Measurements from ENCODE around the gene BTBD2.
"Not testable (repeated sequence)": the region's sequence is repeated elsewhere in the genome, so short reads cannot be mapped to it uniquely, and the experiment has no call there.

BTBD2 gene

GRCh38 chr19:2040647-2041432 is 25.3 kb upstream of the BTBD2 start:
- no peak for DNase-seq (ENCODE audit: low read depth in 1 of 2, low spot score in 1 of 2)

GRCh38 chr19:2039959-2040646 is 24.6 kb upstream of the BTBD2 start:
- DNase-seq (ENCODE audit: low read depth in 1 of 2, low spot score in 1 of 2) = no peak

- no peak for DNase-seq (ENCODE audit: low read depth in 1 of 2, low spot score in 1 of 2)
These were observed 23.8 kb upstream of the BTBD2 start for GRCh38 chr19:2039089-2039958.

GRCh38 chr19:2038284-2039088 is 23.0 kb upstream of the BTBD2 start:
- no peak for DNase-seq (ENCODE audit: low read depth in 1 of 2, low spot score in 1 of 2)

- DNase-seq (ENCODE audit: low read depth in 1 of 2, low spot score in 1 of 2) = no peak
These were observed 22.2 kb upstream of the BTBD2 start for GRCh38 chr19:2037651-2038255.

- no peak for DNase-seq (ENCODE audit: low read depth in 1 of 2, low spot score in 1 of 2)
These were observed 20.9 kb upstream of the BTBD2 start for GRCh38 chr19:2036424-2036823.

- no peak for DNase-seq (ENCODE audit: low read depth in 1 of 2, low spot score in 1 of 2)
These were observed 20.1 kb upstream of the BTBD2 start for GRCh38 chr19:2035590-2035991.

GRCh38 chr19:2034729-2035589 is 19.4 kb upstream of the BTBD2 start:
- peak in 1 of 2 donors; percentile 50 for DNase-seq (ENCODE audit: low read depth in 1 of 2, low spot score in 1 of 2)

- DNase-seq (ENCODE audit: low read depth in 1 of 2, low spot score in 1 of 2) = not testable (repeated sequence)
These were observed 18.7 kb upstream of the BTBD2 start for GRCh38 chr19:2034253-2034652.

- no peak for DNase-seq (ENCODE audit: low read depth in 1 of 2, low spot score in 1 of 2)
These were observed 18.3 kb upstream of the BTBD2 start for GRCh38 chr19:2033825-2034159.

- no peak for DNase-seq (ENCODE audit: low read depth in 1 of 2, low spot score in 1 of 2)
These were observed 17.8 kb upstream of the BTBD2 start for GRCh38 chr19:2033115-2033824.

- DNase-seq (ENCODE audit: low read depth in 1 of 2, low spot score in 1 of 2) = no peak
These were observed 16.9 kb upstream of the BTBD2 start for GRCh38 chr19:2032296-2032941.

- DNase-seq (ENCODE audit: low read depth in 1 of 2, low spot score in 1 of 2) = no peak
These were observed 11.8 kb upstream of the BTBD2 start for GRCh38 chr19:2027361-2027760.

GRCh38 chr19:2026770-2027169 is 11.3 kb upstream of the BTBD2 start:
- DNase-seq (ENCODE audit: low read depth in 1 of 2, low spot score in 1 of 2) = no peak

- DNase-seq (ENCODE audit: low read depth in 1 of 2, low spot score in 1 of 2) = no peak
These were observed 6.8 kb upstream of the BTBD2 start for GRCh38 chr19:2022289-2022688.

- DNase-seq (ENCODE audit: low read depth in 1 of 2, low spot score in 1 of 2) = no peak
These were observed 6.1 kb upstream of the BTBD2 start for GRCh38 chr19:2021453-2022140.

- DNase-seq (ENCODE audit: low read depth in 1 of 2, low spot score in 1 of 2) = no peak
These were observed 3.2 kb upstream of the BTBD2 start for GRCh38 chr19:2018752-2019151.
